PC-9 (cell line): ENCODE measurements around the gene MYBPHL. TPM values are rescaled to one million over a fixed set of nuclear protein-coding genes. Genes with fewer than 3 reads are reported as not detected.
"Not testable (repeated sequence)": the region's sequence is repeated elsewhere in the genome, so short reads cannot be mapped to it uniquely, and the experiment has no call there.

ENCODE experiments used
- BruUV-seq: library from RNA; stranded (reverse); fragments of 400-500 nt; replicated peaks from 2 replicates; lab custom pipeline; 2021; lab: Mats Ljungman, UMichigan
- CTCF ChIA-PET: fragments of 300-600 bp; sonication (Branson Sonifier 250); formaldehyde crosslinking; loops from one replicate; lab custom pipeline; 2022; ENCODE audit warnings: antibody characterized with exemption; lab: Charles Lee
- POLR2A ChIA-PET: fragments of 300-600 bp; sonication (Branson Sonifier 250); formaldehyde crosslinking; loops from one replicate; lab custom pipeline; 2022; ENCODE audit warnings: antibody characterized with exemption; ENCODE audit not compliant: unreplicated experiment; lab: Charles Lee
- DNase-seq, 2 experiments: peaks; one replicate each; pipeline versions ENCODE4 v3.0.0 to v3.0.0-alpha.2; 2015 to 2022; ENCODE audit warnings: mixed read lengths in 1 of 2
- H2AFZ ChIP-seq: fragments of 200-600 bp; sonication (generic); 2 replicates; pipeline ENCODE4 v1.8.1; 2017; ENCODE audit warnings: antibody characterized with exemption
- H3F3A ChIP-seq: fragments of 200-600 bp; sonication (generic); 2 replicates; pipeline ENCODE4 v1.8.1; 2017; ENCODE audit warnings: antibody characterized with exemption, mild to moderate bottlenecking, low read depth; ENCODE audit not compliant: insufficient read depth
- H3K27ac ChIP-seq: fragments of 200-600 bp; sonication (generic); 2 replicates; pipeline ENCODE4 v1.6.1; 2016; ENCODE audit warnings: mixed run types
- H3K27me3 ChIP-seq: fragments of 200-600 bp; sonication (generic); 2 replicates; pipeline ENCODE4 v1.6.1; 2016; ENCODE audit warnings: low read depth, mixed run types; ENCODE audit not compliant: insufficient read depth
- H3K36me3 ChIP-seq: fragments of 200-600 bp; sonication (generic); 2 replicates; pipeline ENCODE4 v1.6.1; 2016; ENCODE audit warnings: low read depth, mixed run types
- H3K4me1 ChIP-seq: fragments of 200-600 bp; sonication (generic); replicated peaks from 2 replicates; pipeline ENCODE4 v1.6.1; 2016; ENCODE audit warnings: mixed run types; ENCODE audit not compliant: insufficient read depth
- H3K4me2 ChIP-seq: fragments of 200-600 bp; sonication (generic); 2 replicates; pipeline ENCODE4 v1.6.1; 2017; ENCODE audit warnings: mixed run types
- H3K4me3 ChIP-seq: fragments of 200-600 bp; sonication (generic); 2 replicates; pipeline ENCODE4 v1.6.1; 2016; ENCODE audit warnings: mixed run types
- H3K79me2 ChIP-seq: fragments of 200-600 bp; sonication (generic); 2 replicates; pipeline ENCODE4 v1.6.1; 2017; ENCODE audit warnings: low read depth, mixed run types
- H3K9me2 ChIP-seq: fragments of 200-600 bp; sonication (generic); 2 replicates; pipeline ENCODE4 v1.8.1; 2017; ENCODE audit warnings: mild to moderate bottlenecking; ENCODE audit not compliant: insufficient read depth
- H3K9me3 ChIP-seq: fragments of 200-600 bp; sonication (generic); 2 replicates; pipeline ENCODE4 v1.8.1; 2016; ENCODE audit warnings: low read depth; ENCODE audit not compliant: insufficient read depth
- H4K20me1 ChIP-seq: fragments of 200-600 bp; sonication (generic); 2 replicates; pipeline ENCODE4 v1.8.1; 2017; ENCODE audit not compliant: insufficient read depth
- CTCF ChIP-seq: fragments of 200-600 bp; sonication (generic); conservative IDR thresholded peaks from 2 replicates; pipeline ENCODE4 v1.6.1; 2017; ENCODE audit warnings: mixed run types, antibody characterized with exemption, mild to moderate bottlenecking, moderate library complexity
- EZH2 ChIP-seq: fragments of 200-600 bp; sonication (generic); IDR thresholded peaks from 2 replicates; pipeline ENCODE4 v1.8.0; 2017; ENCODE audit warnings: antibody characterized with exemption, low read depth
- intact Hi-C: fragments of 100-400 bp; cut with micrococcal nuclease; formaldehyde crosslinking; loops from one replicate; pipeline ENCODE4 v1.10.0; 2022; ENCODE audit not compliant: unreplicated experiment
- total RNA-seq: library from RNA; stranded (reverse); gene quantifications from 2 replicates; pipeline ENCODE4 v1.2.3, GENCODE V29; 2021

Gene MYBPHL
- total RNA-seq, 1 experiment from 2014 or later, result not detected

- ChIA-PET CTCF (no interaction called here), POLR2A (no interaction called here)
- Histone ChIP-seq H3K36me3 (no peaks in the 10 kb centered on the region), H3F3A (no peaks in the 10 kb centered on the region; the same call in 1 of the 2 replicates), H3K79me2 (no peaks in the 10 kb centered on the region), H3K27ac (no peak overlapping the region), H3K27me3 (no peaks in the 10 kb centered on the region), H3K4me2 (no peak overlapping the region), H3K9me3 (no peaks in the 10 kb centered on the region), H3K4me3 (no peak overlapping the region), H3K4me1 (no peaks in the 10 kb centered on the region), H3K9me2 (no peaks in the 10 kb centered on the region), H2AFZ (no peak overlapping the region), H4K20me1 (no peaks in the 10 kb centered on the region)
- DNase-seq, result no peak
- intact Hi-C loops, result no loop called here
- no TSS peak for BruUV-seq
- TF ChIP-seq CTCF (no peak), EZH2 (no peak)
These were observed 637 bp upstream of the MYBPHL start for GRCh38 chr1:109307274-109308021.

- POLR2A ChIA-PET, BruUV-seq, H3F3A ChIP-seq, H3K4me3 ChIP-seq, H3K79me2 ChIP-seq, H4K20me1 ChIP-seq, H2AFZ ChIP-seq, H3K27me3 ChIP-seq, H3K4me2 ChIP-seq, H3K27ac ChIP-seq, H3K4me1 ChIP-seq, H3K36me3 ChIP-seq, H3K9me2 ChIP-seq, H3K9me3 ChIP-seq, intact Hi-C loops, DNase-seq, CTCF ChIA-PET: not testable (repeated sequence)
These were observed 820 bp downstream of the MYBPHL start for GRCh38 chr1:109305991-109306390.

GRCh38 chr1:109304226-109304920 lies 2.4 kb downstream of the MYBPHL start:
- no peaks in the 10 kb centered on the region for H3K9me2 ChIP-seq
- CTCF ChIA-PET, result no interaction called here
- no peak overlapping the region for H3K27ac ChIP-seq
- no peaks in the 10 kb centered on the region for H3K36me3 ChIP-seq
- no peaks in the 10 kb centered on the region; the same call in 1 of the 2 replicates for H3F3A ChIP-seq
- no TSS peak for BruUV-seq
- H3K27me3 ChIP-seq, result no peaks in the 10 kb centered on the region
- no peaks in the 10 kb centered on the region for H4K20me1 ChIP-seq
- TF ChIP-seq EZH2 (no peak), CTCF (no peak)
- H3K79me2 ChIP-seq, result no peaks in the 10 kb centered on the region
- no peaks in the 10 kb centered on the region for H3K9me3 ChIP-seq
- no peak for DNase-seq
- no peak overlapping the region for H3K4me2 ChIP-seq
- no peak overlapping the region for H2AFZ ChIP-seq
- intact Hi-C loops, result no loop called here
- no peak overlapping the region for H3K4me3 ChIP-seq
- H3K4me1 ChIP-seq, result no peaks in the 10 kb centered on the region
- POLR2A ChIA-PET, result no interaction called here
